NCI-H1694 (cell line): ENCODE results near the gene SCP2.

Experiments
- DNase-seq: peaks from one replicate; lab custom pipeline; 2025; lab: John Stamatoyannopoulos, UW

The SCP2 gene

GRCh38 chr1:53037159-53037558, 110.1 kb downstream of the SCP2 start:
- no peak for DNase-seq

GRCh38 chr1:53038566-53038965, 111.5 kb downstream of the SCP2 start:
- DNase-seq: no peak

GRCh38 chr1:53043271-53043670, 116.2 kb downstream of the SCP2 start:
- DNase-seq: no peak

GRCh38 chr1:53044926-53045325, 117.8 kb downstream of the SCP2 start:
- DNase-seq: no peak

- DNase-seq: no peak
Observed at GRCh38 chr1:53046930-53047329, 119.9 kb downstream of the SCP2 start.

- no peak for DNase-seq
Observed at GRCh38 chr1:53047737-53048736, 121.0 kb downstream of the SCP2 start.

- peak; percentile 59 for DNase-seq
Observed at GRCh38 chr1:53048960-53049573, 122.0 kb downstream of the SCP2 start.

- no peak for DNase-seq
Observed at GRCh38 chr1:53049574-53049967, 122.5 kb downstream of the SCP2 start.

GRCh38 chr1:53050310-53050709, 123.2 kb downstream of the SCP2 start:
- no peak for DNase-seq

GRCh38 chr1:53051676-53052075, 124.6 kb downstream of the SCP2 start:
- DNase-seq: no peak

GRCh38 chr1:53057127-53057526, 130.1 kb downstream of the SCP2 start:
- peak; percentile 41 for DNase-seq

GRCh38 chr1:53060579-53060978, 133.5 kb downstream of the SCP2 start:
- DNase-seq: no peak

- DNase-seq: no peak
Observed at GRCh38 chr1:53061123-53061858, 134.2 kb downstream of the SCP2 start.

GRCh38 chr1:53061859-53062707, 135.0 kb downstream of the SCP2 start, which contains the start of gene PODN:
TSS of gene PODN (plus strand) at chr1:53062213. CDS start at chr1:53069856, 7,643 bp downstream.
- no peak for DNase-seq

- no peak for DNase-seq
Observed at GRCh38 chr1:53062708-53063591, 135.9 kb downstream of the SCP2 start.

GRCh38 chr1:53063744-53064515, 136.9 kb downstream of the SCP2 start:
- no peak for DNase-seq

GRCh38 chr1:53065391-53065790, 138.3 kb downstream of the SCP2 start:
- DNase-seq: no peak

GRCh38 chr1:53066488-53066887, 139.4 kb downstream of the SCP2 start:
- DNase-seq: no peak

GRCh38 chr1:53066891-53067738, 140.0 kb downstream of the SCP2 start:
- DNase-seq: no peak
